ENCODE data around the gene HS3ST3A1.

DNA sequence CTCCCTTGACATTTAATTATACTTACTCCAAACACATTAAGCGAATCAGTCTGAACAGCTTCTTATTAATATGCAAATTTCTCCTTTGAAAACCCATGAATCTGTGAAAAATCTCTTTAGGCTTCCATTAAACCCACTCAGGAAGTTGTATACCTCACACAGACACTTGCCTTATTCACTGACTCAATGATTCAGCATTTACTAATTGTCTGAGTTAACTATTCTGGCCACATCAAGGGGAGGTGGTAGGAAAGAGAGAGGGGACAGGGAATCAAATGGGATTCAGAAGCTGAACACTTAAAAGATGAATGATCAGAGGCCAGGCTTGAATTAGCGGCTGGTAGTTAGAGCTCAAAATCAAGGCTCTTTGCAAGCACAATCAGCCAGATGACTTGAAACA lies 70.0 kb downstream of the HS3ST3A1 start:
- TF ChIP-seq POLR2AphosphoS5 (IDR thresholded peaks at IDR 0.05; ENCODE audit: low read depth, low read length) (no peak), POLR2A (IDR thresholded peaks at IDR 0.05; ENCODE audit: low read depth, low read length) (no peak), SPI1 (IDR thresholded peaks at IDR 0.05; ENCODE audit: low read depth, low read length) (no peak), TAF1 (IDR thresholded peaks at IDR 0.05; ENCODE audit: low read depth, low read length) (no peak), PAX5 (IDR thresholded peaks at IDR 0.05; ENCODE audit: insufficient read depth, low read length, severe bottlenecking) (no peak), POU2F2 (IDR thresholded peaks at IDR 0.05; ENCODE audit: low read depth, low read length) (no peak)

Measured in GM12891 (cell line).